GM11168 (cell line): ENCODE measurements around the gene EIF4B.

Experiments used
- in situ Hi-C: fragments of 300-500 bp; cut with MboI; formaldehyde crosslinking; loops from one replicate; pipeline ENCODE4 v1.12.0; 2022; ENCODE audit warnings: low sequenced_read_pairs; ENCODE audit not compliant: unreplicated experiment

EIF4B gene

DNA sequence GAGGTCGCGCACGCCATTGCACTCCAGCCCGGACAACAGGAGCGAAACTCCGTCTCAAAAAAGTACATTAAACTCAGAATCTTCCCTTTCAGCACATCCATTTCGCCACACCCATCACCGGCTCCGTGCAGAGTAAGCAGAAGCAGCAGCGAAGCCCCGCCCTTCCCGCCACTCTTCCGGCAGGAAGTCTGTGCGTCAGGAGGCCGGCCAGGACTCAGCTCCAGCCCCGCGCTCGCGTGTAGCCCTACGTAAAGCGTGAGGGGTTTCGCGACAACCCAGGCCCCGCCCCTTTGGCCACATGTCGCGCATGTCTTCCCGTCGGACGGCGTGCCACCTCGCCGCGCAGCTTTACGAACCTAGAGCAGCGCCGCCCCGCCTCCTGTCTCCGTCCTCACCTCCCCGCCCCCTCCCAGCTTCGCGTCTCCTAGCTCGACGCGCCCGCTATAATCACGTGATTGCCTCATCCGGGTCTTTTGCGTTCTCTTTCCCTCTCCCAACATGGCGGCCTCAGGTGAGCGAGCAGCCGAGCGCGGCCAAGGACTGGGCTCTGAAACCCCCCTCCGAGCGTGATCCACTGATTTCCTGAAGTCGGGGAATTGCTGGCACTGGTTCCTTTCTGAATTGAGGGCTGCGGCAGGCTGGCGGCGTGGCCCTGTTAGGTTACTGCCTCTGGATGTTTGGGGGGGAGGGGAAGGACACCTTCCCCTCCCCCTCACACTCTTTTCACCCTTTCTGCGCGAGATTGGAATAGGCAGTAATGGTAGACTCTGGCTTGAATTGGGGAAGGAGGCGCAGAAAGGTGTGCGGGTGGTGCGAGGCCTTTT lies at the start of gene EIF4B:
EIF4B (plus strand) TSS at position 471 of the 824 bp plus-strand sequence; CDS start at position 499, 28 bp downstream.
- in situ Hi-C loops: no loop called here

- in situ Hi-C loops: no loop called here
Measured at GRCh38 chr12:52956987-52957386, 49.3 kb upstream of the EIF4B start.

GRCh38 chr12:52964556-52965336 lies 41.5 kb upstream of the EIF4B start:
- in situ Hi-C loops: no loop called here

DNA sequence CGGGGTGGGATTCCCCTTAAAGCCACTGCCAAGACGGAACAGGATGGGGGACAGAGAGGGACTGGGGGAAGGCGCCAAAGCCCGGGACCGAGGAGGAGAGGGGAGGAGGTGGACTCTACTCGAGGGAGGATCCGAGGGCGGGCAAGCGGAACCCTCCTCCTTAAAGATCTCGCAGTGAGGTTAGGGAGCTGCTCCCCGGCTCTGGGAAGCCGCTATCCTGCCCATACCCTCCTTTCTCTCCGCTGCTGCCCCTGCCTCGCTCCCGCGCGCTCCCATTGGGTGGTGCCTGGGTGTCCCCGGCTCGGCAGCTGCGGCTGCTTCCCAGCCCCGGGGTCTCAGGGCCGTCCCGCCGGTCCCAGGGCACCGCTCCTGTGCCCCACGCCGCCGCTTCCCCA lies 40.9 kb upstream of the EIF4B start:
- in situ Hi-C loops: no loop called here

DNA sequence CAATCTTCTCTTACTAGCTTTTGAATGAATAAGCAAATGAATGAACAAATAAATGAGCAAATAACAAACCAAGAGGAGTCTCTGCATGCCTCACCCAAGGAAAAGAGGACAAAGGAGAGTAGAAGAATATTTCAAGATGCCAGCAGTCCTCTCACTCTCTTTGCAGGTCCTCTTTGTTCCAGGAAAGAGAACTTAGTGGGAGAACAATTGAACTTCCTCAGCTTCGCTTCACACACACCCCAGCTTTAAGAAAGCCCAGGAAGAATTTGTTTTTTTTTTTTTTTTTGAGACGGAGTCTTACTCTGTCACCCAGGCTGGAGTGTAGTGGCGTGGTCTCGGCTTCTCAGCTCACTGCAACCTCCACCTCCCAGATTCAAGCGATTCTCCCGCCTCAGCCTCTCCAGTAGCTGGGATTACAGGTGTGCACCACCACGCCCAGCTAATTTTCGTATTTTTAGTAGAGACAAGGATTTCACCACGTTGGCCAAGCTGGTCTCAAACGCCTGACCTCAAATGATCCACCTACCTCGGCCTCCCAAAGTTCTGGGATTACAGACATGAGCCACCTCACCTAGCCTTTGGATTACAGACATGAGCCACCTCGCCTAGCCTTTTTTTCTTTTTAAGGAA lies 37.0 kb upstream of the EIF4B start:
- in situ Hi-C loops: no loop called here

- in situ Hi-C loops: no loop called here
Measured at GRCh38 chr12:52969828-52970569, 36.3 kb upstream of the EIF4B start.

GRCh38 chr12:52971679-52972329 lies 34.5 kb upstream of the EIF4B start:
- in situ Hi-C loops: no loop called here

DNA sequence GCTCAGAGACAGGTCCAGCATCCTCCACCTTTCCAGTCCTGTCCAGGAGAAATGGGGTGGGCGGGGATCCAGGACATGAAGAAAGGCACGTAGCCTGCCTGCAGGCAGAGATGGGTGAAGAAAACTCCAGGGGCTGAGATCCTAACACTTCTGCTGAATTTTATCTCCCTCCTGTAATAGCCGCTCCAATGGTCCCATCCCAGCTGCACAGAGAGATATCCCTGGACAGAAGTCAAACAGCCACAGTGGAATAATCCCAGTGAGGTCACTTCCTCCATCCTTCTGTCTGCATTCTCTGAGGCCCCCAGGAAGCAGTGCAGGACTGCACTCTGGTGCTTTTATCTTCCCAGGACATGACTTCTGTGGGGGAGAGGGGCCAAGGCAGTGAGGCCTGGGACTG lies 31.1 kb upstream of the EIF4B start:
- in situ Hi-C loops: loop anchor here (5.0 to 25.0 kb wide), 2 partner anchors 88 to 388 kb away; no protein-coding TSS in a partner anchor

- in situ Hi-C loops: loop anchor here (5.0 to 25.0 kb wide), 2 partner anchors 89 to 389 kb away; no protein-coding TSS in a partner anchor
Measured at GRCh38 chr12:52975820-52976573, 30.3 kb upstream of the EIF4B start.

GRCh38 chr12:52976574-52977071 lies 29.6 kb upstream of the EIF4B start:
- in situ Hi-C loops: loop anchor here (5.0 to 25.0 kb wide), 2 partner anchors 89 to 389 kb away; no protein-coding TSS in a partner anchor

DNA sequence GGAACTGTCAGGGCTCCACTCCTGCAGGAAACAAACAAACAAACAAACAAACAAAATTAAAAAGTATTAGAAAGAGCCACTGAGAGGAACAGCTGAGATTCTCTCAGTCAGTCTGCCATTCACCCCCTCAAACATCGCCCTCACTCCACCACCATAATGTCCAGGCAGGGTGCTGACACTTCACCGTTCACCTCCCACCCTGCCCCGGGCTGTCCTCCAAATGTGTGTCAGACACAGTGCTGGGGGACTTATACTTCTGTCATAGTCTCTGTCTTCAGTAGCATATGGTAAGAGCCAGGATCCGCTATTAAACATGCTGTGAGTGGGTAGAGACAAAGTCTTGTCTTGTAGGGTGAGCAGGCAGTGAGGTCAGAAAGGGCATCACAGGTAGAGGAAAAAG lies 29.1 kb upstream of the EIF4B start:
- in situ Hi-C loops: loop anchor here (5.0 to 25.0 kb wide), 2 partner anchors 90 to 390 kb away; no protein-coding TSS in a partner anchor

- in situ Hi-C loops: loop anchor here (10.0 to 25.0 kb wide), 2 partner anchors 393 to 585 kb away; no protein-coding TSS in a partner anchor
Measured at GRCh38 chr12:52980096-52980649, 26.1 kb upstream of the EIF4B start.

GRCh38 chr12:52980650-52981423 lies 25.4 kb upstream of the EIF4B start:
- in situ Hi-C loops: loop anchor here (10.0 to 25.0 kb wide), 2 partner anchors 394 to 586 kb away; no protein-coding TSS in a partner anchor

DNA sequence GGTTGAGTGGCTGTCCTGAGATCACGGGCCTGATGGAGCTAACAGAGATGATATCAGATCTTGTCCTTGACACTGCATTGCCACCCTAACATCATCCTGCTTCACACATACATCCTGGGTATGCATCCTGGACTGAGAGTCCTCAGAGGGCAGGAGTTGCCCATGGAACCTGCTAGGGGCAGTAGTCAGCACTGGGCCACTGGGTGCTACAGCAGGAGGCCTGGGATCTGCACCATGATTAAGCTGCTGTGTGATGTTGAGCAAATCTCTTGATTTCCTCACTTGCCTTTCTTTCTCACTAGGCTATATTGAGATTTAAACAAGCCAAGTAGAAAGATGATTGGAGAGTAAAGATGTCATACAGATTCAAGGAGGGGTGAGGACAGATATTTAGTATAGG lies 22.1 kb upstream of the EIF4B start:
- in situ Hi-C loops: loop anchor here (10.0 to 25.0 kb wide), 2 partner anchors 397 to 589 kb away; no protein-coding TSS in a partner anchor

DNA sequence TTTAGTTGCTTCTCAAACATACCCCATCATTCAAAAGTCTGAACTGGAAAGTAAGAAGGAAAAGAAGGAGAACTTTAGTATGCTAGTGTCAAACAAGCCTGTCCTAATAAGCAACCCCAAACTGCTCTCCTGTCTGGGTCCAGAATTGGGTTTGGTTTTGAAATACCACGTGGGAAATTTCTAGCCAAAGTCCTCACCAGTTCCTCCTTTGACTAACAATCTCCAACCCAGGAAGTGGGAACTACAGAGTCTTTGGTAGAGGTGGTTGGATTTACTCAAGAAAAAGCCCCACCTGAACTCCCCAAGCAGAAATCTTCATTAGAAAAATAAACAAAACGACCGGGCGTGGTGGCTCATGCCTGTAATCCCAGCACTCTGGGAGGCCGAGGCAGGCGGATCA lies 17.4 kb upstream of the EIF4B start:
- in situ Hi-C loops: loop anchor here (10.0 to 25.0 kb wide), 2 partner anchors 402 to 594 kb away; no protein-coding TSS in a partner anchor

GRCh38 chr12:52990206-52990605 lies 16.1 kb upstream of the EIF4B start:
- in situ Hi-C loops: loop anchor here (25.0 kb wide), 1 partner anchor 403 kb away; no protein-coding TSS in a partner anchor

GRCh38 chr12:52992240-52992639 lies 14.0 kb upstream of the EIF4B start:
- in situ Hi-C loops: loop anchor here (25.0 kb wide), 1 partner anchor 405 kb away; no protein-coding TSS in a partner anchor
